Mesendoderm (in vitro differentiated cells): ENCODE measurements around the gene ARHGEF1.

Experiments
- DNase-seq: peaks from one replicate; pipeline ENCODE4 v3.0.0; 2013
- H2AK5ac ChIP-seq: 2 replicates; pipeline ENCODE4 v1.6.1; 2013; ENCODE audit warnings: low read length, inconsistent platforms
- H2BK120ac ChIP-seq: 2 replicates; pipeline ENCODE4 v1.6.1; 2013; ENCODE audit warnings: low read depth, mild to moderate bottlenecking, low read length, moderate library complexity, mixed read lengths
- H2BK15ac ChIP-seq: replicated peaks from 2 replicates; pipeline ENCODE4 v1.6.1; 2013; ENCODE audit warnings: low read depth, mild to moderate bottlenecking, moderate library complexity
- H2BK5ac ChIP-seq: 2 replicates; pipeline ENCODE4 v1.6.1; 2013; ENCODE audit warnings: low read length, inconsistent platforms
- H3K18ac ChIP-seq: 2 replicates; pipeline ENCODE4 v1.6.1; 2013; ENCODE audit warnings: mild to moderate bottlenecking, low read length, mixed read lengths
- H3K23ac ChIP-seq: one replicate; pipeline ENCODE4 v1.6.1; 2013; ENCODE audit warnings: low read length
- H3K27ac ChIP-seq: 2 replicates; pipeline ENCODE4 v1.5.1; 2013; ENCODE audit warnings: low read depth, mild to moderate bottlenecking, inconsistent platforms, low read length, moderate library complexity
- H3K27me3 ChIP-seq: 2 replicates; pipeline ENCODE4 v1.6.1; 2013; ENCODE audit warnings: low read length, control low read depth, mild to moderate bottlenecking, inconsistent platforms; ENCODE audit not compliant: insufficient read depth, poor library complexity
- H3K36me3 ChIP-seq: 2 replicates; pipeline ENCODE4 v1.6.1; 2013; ENCODE audit warnings: low read length, inconsistent platforms; ENCODE audit not compliant: control insufficient read depth, insufficient read depth
- H3K4ac ChIP-seq: one replicate; pipeline ENCODE4 v1.6.1; 2013; ENCODE audit warnings: low read depth, mild to moderate bottlenecking, low read length, moderate library complexity
- H3K4me1 ChIP-seq: 2 replicates; pipeline ENCODE4 v1.6.1; 2013; ENCODE audit warnings: low read depth, low read length, inconsistent platforms; ENCODE audit not compliant: control insufficient read depth
- H3K4me2 ChIP-seq: 2 replicates; pipeline ENCODE4 v1.6.1; 2013; ENCODE audit warnings: low read length
- H3K4me3 ChIP-seq: 2 replicates; pipeline ENCODE4 v1.5.1; 2013; ENCODE audit warnings: mild to moderate bottlenecking, low read length
- H3K56ac ChIP-seq: one replicate; pipeline ENCODE4 v1.6.1; 2013; ENCODE audit warnings: low read length
- H3K79me1 ChIP-seq: 2 replicates; pipeline ENCODE4 v1.6.1; 2013; ENCODE audit warnings: low read length, inconsistent platforms
- H3K79me2 ChIP-seq: 2 replicates; pipeline ENCODE4 v1.6.1; 2013; ENCODE audit warnings: mild to moderate bottlenecking, low read length; ENCODE audit not compliant: control insufficient read depth, insufficient read depth
- H3K9ac ChIP-seq: 2 replicates; pipeline ENCODE4 v1.6.1; 2013; ENCODE audit warnings: low read length, inconsistent platforms
- H4K5ac ChIP-seq: one replicate; pipeline ENCODE4 v1.6.1; 2013; ENCODE audit warnings: low read length
- H4K8ac ChIP-seq: one replicate; pipeline ENCODE4 v1.6.1; 2013; ENCODE audit warnings: low read depth, mild to moderate bottlenecking, control low read depth, low read length, moderate library complexity
- WGBS: extraction: QIAGEN DNeasy Blood & Tissue Kit; methylation state at CpG from one replicate; pipeline ENCODE4 v1.1.7; 2013; ENCODE audit warnings: low lambda C conversion rate, missing lambda C conversion rate; ENCODE audit not compliant: insufficient coverage; ENCODE audit errors: extremely low coverage; 5-methylcytosine and 5-hydroxymethylcytosine counted together

ARHGEF1 gene

DNA sequence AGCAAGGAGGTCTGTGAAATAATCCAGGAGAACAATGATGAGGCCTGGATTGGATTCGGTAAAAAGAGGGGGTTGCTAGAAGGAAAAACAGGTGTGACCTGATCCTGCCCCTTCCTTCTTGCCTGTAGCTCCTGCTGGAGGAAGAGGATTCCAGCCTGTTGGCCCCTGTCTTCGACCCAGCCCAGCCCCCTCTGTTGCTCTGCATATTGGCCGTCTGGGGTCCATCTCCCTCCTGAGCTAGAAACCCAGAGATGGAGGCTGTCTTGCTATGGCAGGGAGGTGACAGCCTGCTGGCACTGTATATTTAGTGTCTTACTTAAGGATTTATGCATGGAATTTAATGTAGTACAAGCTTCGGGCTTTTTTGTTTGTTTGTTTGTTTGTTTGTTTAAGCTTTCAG, 31.5 kb upstream of the ARHGEF1 start:
- no CpG with 5 or more reads among the region's 4 CpGs for WGBS
- H2BK5ac ChIP-seq, result no peak overlapping the region
- no peaks in the 10 kb centered on the region for H3K36me3 ChIP-seq
- H4K8ac ChIP-seq, result no peak overlapping the region
- no peak overlapping the region for H4K5ac ChIP-seq
- no peak overlapping the region for H3K23ac ChIP-seq
- H2BK120ac ChIP-seq, result no peak overlapping the region
- no peak overlapping the region for H2BK15ac ChIP-seq
- H3K4me2 ChIP-seq, result no peak overlapping the region
- H3K27me3 ChIP-seq, result no peaks in the 10 kb centered on the region
- H3K4ac ChIP-seq, result no peak overlapping the region
- H3K9ac ChIP-seq, result no peak overlapping the region
- peaks cover 4% of the 10 kb centered on the region for H3K4me1 ChIP-seq
- H3K79me2 ChIP-seq, result no peaks in the 10 kb centered on the region
- no peak overlapping the region for H3K4me3 ChIP-seq
- no peaks in the 10 kb centered on the region for H3K79me1 ChIP-seq
- H3K56ac ChIP-seq, result no peak overlapping the region
- H3K27ac ChIP-seq, result no peak overlapping the region
- H3K18ac ChIP-seq, result no peak overlapping the region
- H2AK5ac ChIP-seq, result no peak overlapping the region
- DNase-seq, result no peak

DNA sequence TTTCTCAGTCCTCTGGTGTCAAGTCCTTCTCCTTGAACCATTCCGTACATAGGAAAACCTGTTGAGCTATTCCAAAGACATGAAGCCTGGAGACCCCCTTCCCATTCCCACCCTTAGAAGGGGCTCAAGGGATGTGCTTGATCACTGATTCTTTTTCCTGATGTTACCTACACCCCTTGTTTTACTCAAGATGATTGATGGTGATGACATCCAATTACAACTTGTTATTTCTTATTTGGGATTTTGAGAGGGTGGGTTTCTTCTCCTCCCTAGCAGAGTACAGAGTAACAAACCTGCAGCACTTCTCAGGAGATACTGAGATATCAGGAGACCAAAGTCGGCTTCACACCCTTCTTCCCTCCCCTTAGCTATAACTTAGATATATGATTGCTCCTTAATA, 29.6 kb upstream of the ARHGEF1 start:
- H3K4me2 ChIP-seq, result no peak overlapping the region
- H4K5ac ChIP-seq, result no peak overlapping the region
- H3K4ac ChIP-seq, result no peak overlapping the region
- H2AK5ac ChIP-seq, result no peak overlapping the region
- no peak overlapping the region for H2BK15ac ChIP-seq
- no peak for DNase-seq
- no peak overlapping the region for H3K56ac ChIP-seq
- no peak overlapping the region for H2BK120ac ChIP-seq
- no CpG with 5 or more reads among the region's 2 CpGs for WGBS
- no peaks in the 10 kb centered on the region for H3K36me3 ChIP-seq
- no peak overlapping the region for H3K9ac ChIP-seq
- H3K27ac ChIP-seq, result no peak overlapping the region
- no peak overlapping the region for H3K23ac ChIP-seq
- no peaks in the 10 kb centered on the region for H3K27me3 ChIP-seq
- peaks cover 4% of the 10 kb centered on the region for H3K4me1 ChIP-seq
- H3K18ac ChIP-seq, result no peak overlapping the region
- H2BK5ac ChIP-seq, result no peak overlapping the region
- no peak overlapping the region for H4K8ac ChIP-seq
- H3K4me3 ChIP-seq, result no peak overlapping the region
- no peaks in the 10 kb centered on the region for H3K79me2 ChIP-seq
- no peaks in the 10 kb centered on the region for H3K79me1 ChIP-seq

DNA sequence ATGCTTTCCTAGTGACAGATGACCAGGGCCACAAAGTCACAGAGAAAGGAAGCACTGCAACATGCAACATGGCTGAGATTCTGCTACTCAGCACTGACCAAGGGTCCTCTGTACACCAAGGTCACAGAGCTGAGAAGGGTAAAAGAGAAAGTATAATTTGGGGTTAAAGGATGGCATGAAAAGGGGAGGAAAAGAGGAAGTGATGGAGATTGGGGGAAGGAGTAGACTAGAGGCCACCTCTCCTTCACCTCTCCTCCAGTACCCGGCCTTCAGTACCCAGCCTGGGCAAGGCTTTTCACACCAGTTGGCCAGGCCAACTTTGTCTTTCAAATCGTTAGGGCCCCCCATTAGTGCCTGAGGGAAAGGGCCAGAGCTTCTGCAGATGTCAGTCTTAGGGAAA, 29.2 kb upstream of the ARHGEF1 start:
- Histone ChIP-seq H3K4me1 (peaks cover 4% of the 10 kb centered on the region), H3K27ac (no peak overlapping the region), H3K27me3 (no peaks in the 10 kb centered on the region), H3K4me2 (no peak overlapping the region), H3K23ac (no peak overlapping the region), H3K56ac (no peak overlapping the region), H4K5ac (no peak overlapping the region), H3K4ac (no peak overlapping the region), H3K18ac (no peak overlapping the region), H3K36me3 (no peaks in the 10 kb centered on the region), H2BK120ac (no peak overlapping the region), H2BK5ac (no peak overlapping the region), H3K79me1 (no peaks in the 10 kb centered on the region), H3K79me2 (no peaks in the 10 kb centered on the region), H3K4me3 (no peak overlapping the region), H4K8ac (no peak overlapping the region), H2AK5ac (no peak overlapping the region), H3K9ac (no peak overlapping the region), H2BK15ac (no peak overlapping the region)
- DNase-seq, result no peak
- WGBS, result no CpG with 5 or more reads among the region's 2 CpGs

DNA sequence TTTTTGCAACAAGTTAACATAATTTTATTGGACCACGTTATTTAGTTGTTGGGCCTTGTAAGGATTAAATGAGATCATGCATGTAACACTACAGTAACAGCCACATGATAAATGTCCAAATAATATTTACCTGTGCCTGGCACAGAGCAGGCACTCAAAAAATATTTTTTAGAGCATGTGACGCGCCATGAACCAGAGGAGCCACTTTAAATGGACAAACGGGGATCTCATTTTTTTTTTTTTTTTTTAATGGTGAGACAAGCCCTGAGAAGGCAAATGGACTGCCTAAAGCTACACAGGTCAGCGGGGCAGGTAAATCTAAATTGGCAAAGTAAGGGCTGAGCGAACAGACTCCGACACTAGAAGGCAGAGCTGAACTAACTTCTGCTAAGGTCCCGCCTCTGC, 23.8 kb upstream of the ARHGEF1 start:
- H3K27ac ChIP-seq, result no peak overlapping the region
- no peak overlapping the region for H3K56ac ChIP-seq
- no peak overlapping the region for H3K4ac ChIP-seq
- peaks cover 19% of the 10 kb centered on the region for H3K36me3 ChIP-seq
- H3K4me3 ChIP-seq, result no peak overlapping the region
- H4K5ac ChIP-seq, result no peak overlapping the region
- H3K18ac ChIP-seq, result no peak overlapping the region
- H3K4me2 ChIP-seq, result no peak overlapping the region
- no peak overlapping the region for H2BK5ac ChIP-seq
- no peak overlapping the region for H3K23ac ChIP-seq
- H2AK5ac ChIP-seq, result no peak overlapping the region
- peaks cover 38% of the 10 kb centered on the region for H3K79me2 ChIP-seq
- H2BK120ac ChIP-seq, result no peak overlapping the region
- WGBS, result no CpG with 5 or more reads among the region's 8 CpGs
- H3K27me3 ChIP-seq, result no peaks in the 10 kb centered on the region
- peaks cover 8% of the 10 kb centered on the region for H3K4me1 ChIP-seq
- no peak for DNase-seq
- no peak overlapping the region for H2BK15ac ChIP-seq
- H4K8ac ChIP-seq, result no peak overlapping the region
- H3K79me1 ChIP-seq, result peaks cover 18% of the 10 kb centered on the region
- peak overlapping the region; percentile 19 for H3K9ac ChIP-seq

DNA sequence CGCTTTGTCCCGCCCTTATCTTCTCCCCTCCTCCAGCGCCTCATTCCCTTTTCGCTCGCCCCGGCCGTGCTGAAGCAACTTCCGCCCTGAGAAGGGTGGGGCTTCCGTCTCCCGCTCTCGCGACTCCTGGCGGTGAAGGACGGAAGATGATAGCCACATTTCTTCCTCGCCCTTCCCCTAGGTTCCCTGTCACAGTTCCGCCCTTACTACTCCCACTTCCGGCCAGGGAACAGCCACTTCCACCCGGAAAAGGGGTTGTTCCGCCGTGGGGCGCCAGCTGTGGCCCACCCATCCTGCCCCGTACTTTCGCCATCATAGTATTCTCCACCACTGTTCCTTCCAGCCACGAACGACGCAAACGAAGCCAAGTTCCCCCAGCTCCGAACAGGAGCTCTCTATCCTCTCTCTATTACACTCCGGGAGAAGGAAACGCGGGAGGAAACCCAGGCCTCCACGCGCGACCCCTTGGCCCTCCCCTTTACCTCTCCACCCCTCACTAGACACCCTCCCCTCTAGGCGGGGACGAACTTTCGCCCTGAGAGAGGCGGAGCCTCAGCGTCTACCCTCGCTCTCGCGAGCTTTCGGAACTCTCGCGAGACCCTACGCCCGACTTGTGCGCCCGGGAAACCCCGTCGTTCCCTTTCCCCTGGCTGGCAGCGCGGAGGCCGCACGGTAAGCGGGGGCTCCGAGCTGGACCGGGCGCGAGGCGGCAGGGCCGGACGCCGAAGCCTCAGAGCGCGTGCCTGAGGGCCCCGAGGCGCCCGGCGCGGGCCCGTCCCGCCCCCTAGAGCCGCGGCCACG, 23.2 kb upstream of the ARHGEF1 start, which contains the start of gene RPS19:
Gene RPS19, plus strand, starts transcription at position 638 of the 801 bp plus-strand sequence. CDS start 520 bp downstream, outside the sequence.
- Histone ChIP-seq H3K79me2 (peaks cover 44% of the 10 kb centered on the region), H3K36me3 (peaks cover 23% of the 10 kb centered on the region), H2BK5ac (peak within 1 kb of the TSS; percentile 94), H3K56ac (peak within 1 kb of the TSS; percentile 99), H3K9ac (peak within 1 kb of the TSS; percentile 97), H2BK15ac (no peak within 1 kb of the TSS), H3K27me3 (no peaks in the 10 kb centered on the region), H3K4me1 (peaks cover 8% of the 10 kb centered on the region), H3K4me3 (peak within 1 kb of the TSS; percentile 88), H4K5ac (no peak within 1 kb of the TSS), H3K79me1 (peaks cover 22% of the 10 kb centered on the region), H2AK5ac (no peak within 1 kb of the TSS), H3K4ac (peak within 1 kb of the TSS; percentile 100), H3K23ac (peak within 1 kb of the TSS; percentile 98), H3K4me2 (peak within 1 kb of the TSS; percentile 84), H2BK120ac (peak within 1 kb of the TSS; percentile 68), H3K27ac (peak within 1 kb of the TSS; percentile 89), H4K8ac (peak within 1 kb of the TSS; percentile 88), H3K18ac (peak within 1 kb of the TSS; percentile 98)
- peak; percentile 99 for DNase-seq
- WGBS, result no CpG with 5 or more reads among the region's 76 CpGs
